HEK293T (cell line): ENCODE data around the gene MGAT2.
"Not testable (repeated sequence)": the region's sequence is repeated elsewhere in the genome, so short reads cannot be mapped to it uniquely, and the experiment has no call there.

ENCODE experiments used
- BHLHE40 ChIP-seq: fragments of 450-650 bp; IDR thresholded peaks from 2 replicates; pipeline ENCODE4 v1.6.1; 2016; ENCODE audit warnings: mild to moderate bottlenecking, moderate library complexity, borderline replicate concordance
- CTBP1 ChIP-seq: fragments of 450-650 bp; IDR thresholded peaks from 2 replicates; pipeline ENCODE4 v1.6.1; 2016; ENCODE audit warnings: borderline replicate concordance
- ELF4 ChIP-seq: fragments of 450-650 bp; IDR thresholded peaks from 2 replicates; pipeline ENCODE4 v1.6.1; 2017; ENCODE audit warnings: antibody characterized with exemption
- FOXA1 ChIP-seq: fragments of 450-650 bp; IDR thresholded peaks from 2 replicates; pipeline ENCODE4 v1.6.1; 2016; ENCODE audit warnings: mild to moderate bottlenecking
- FOXK2 ChIP-seq: fragments of 450-650 bp; IDR thresholded peaks from 2 replicates; pipeline ENCODE4 v1.6.1; 2016; ENCODE audit warnings: mild to moderate bottlenecking
- FOXM1 ChIP-seq: fragments of 450-650 bp; IDR thresholded peaks from 2 replicates; pipeline ENCODE4 v1.6.1; 2017; ENCODE audit warnings: mild to moderate bottlenecking, borderline replicate concordance
- HDGF ChIP-seq: fragments of 450-650 bp; IDR thresholded peaks from 2 replicates; pipeline ENCODE4 v1.6.1; 2017; ENCODE audit warnings: antibody characterized with exemption, borderline replicate concordance
- NFRKB ChIP-seq: fragments of 450-650 bp; IDR thresholded peaks from 2 replicates; pipeline ENCODE4 v1.6.1; 2016; ENCODE audit warnings: mild to moderate bottlenecking, moderate library complexity
- PKNOX1 ChIP-seq: fragments of 450-650 bp; IDR thresholded peaks from 2 replicates; pipeline ENCODE4 v1.6.1; 2016
- SP1 ChIP-seq: fragments of 450-650 bp; IDR thresholded peaks from 2 replicates; pipeline ENCODE4 v1.6.1; 2017
- SUZ12 ChIP-seq: fragments of 450-650 bp; IDR thresholded peaks from 2 replicates; pipeline ENCODE4 v1.6.1; 2016; ENCODE audit warnings: mild to moderate bottlenecking
- TARDBP ChIP-seq: fragments of 450-650 bp; IDR thresholded peaks from 2 replicates; pipeline ENCODE4 v1.6.1; 2016

GRCh38 chr14:49619273-49619672 is 1.3 kb upstream of the MGAT2 start:
- not testable (repeated sequence) for TF ChIP-seq TARDBP, SP1, NFRKB, ELF4, FOXA1, FOXK2, FOXM1, BHLHE40, SUZ12, PKNOX1, HDGF, CTBP1
